ENCODE results near the gene PKNOX2.

- TF ChIP-seq, protein P1, sequence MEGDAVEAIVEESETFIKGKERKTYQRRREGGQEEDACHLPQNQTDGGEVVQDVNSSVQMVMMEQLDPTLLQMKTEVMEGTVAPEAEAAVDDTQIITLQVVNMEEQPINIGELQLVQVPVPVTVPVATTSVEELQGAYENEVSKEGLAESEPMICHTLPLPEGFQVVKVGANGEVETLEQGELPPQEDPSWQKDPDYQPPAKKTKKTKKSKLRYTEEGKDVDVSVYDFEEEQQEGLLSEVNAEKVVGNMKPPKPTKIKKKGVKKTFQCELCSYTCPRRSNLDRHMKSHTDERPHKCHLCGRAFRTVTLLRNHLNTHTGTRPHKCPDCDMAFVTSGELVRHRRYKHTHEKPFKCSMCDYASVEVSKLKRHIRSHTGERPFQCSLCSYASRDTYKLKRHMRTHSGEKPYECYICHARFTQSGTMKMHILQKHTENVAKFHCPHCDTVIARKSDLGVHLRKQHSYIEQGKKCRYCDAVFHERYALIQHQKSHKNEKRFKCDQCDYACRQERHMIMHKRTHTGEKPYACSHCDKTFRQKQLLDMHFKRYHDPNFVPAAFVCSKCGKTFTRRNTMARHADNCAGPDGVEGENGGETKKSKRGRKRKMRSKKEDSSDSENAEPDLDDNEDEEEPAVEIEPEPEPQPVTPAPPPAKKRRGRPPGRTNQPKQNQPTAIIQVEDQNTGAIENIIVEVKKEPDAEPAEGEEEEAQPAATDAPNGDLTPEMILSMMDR (conservative IDR thresholded peaks at IDR 0.05; ENCODE audit: low read length): no peak
- no peak for TF ChIP-seq EZH2phosphoT487 (IDR thresholded peaks at IDR 0.05; ENCODE audit: borderline replicate concordance, low read depth, low read length)
Observed at GRCh38 chr11:125315079-125315740, 150.7 kb downstream of the PKNOX2 start.

All from OCI-LY7 (cell line).